ENCODE measurements around the gene CXorf38.

DNA sequence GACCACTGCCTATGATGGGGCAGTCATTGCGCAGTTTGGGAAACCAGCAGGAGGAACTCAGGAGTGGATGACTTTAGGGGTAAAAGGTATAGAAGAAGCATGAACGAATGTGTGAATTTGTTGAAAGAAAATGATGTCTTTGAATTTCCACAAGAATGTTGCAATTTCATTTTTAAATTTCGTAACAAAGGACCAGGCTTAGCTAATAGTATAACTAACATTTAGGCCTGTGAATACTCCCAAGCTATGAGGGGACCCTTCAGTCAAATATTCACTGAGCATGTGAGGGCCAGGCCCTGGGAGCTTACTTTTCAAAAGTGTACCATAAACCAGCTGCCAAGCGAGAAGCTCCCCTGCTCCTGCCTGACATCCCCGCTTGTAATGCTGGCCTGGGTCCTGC lies 18.9 kb downstream of the CXorf38 start:
- TF ChIP-seq CTCF (IDR thresholded peaks at IDR 0.05) (no peak), EP300 (IDR thresholded peaks at IDR 0.05) (no peak), POLR2A (IDR thresholded peaks at IDR 0.05) (no peak), POLR2AphosphoS5 (IDR thresholded peaks at IDR 0.05) (no peak)
